Endothelial cell of umbilical vein (primary cell): ENCODE measurements around the gene KIN. TPM values are rescaled to one million over a fixed set of nuclear protein-coding genes. Genes with fewer than 3 reads are reported as not detected.

ENCODE experiments used
- BruUV-seq: library from RNA; stranded (reverse); fragments of 400-500 nt; replicated peaks from 2 replicates; lab custom pipeline; 2021; lab: Mats Ljungman, UMichigan
- CTCF ChIA-PET: fragments of 300-600, 350-600 bp; sonication (Branson Sonifier 250); formaldehyde crosslinking; loops from one replicate; lab custom pipeline; 2021; ENCODE audit warnings: antibody characterized with exemption, inconsistent platforms; lab: Charles Lee
- POLR2A ChIA-PET: fragments of 300-600, 350-600 bp; sonication (Branson Sonifier 250); formaldehyde crosslinking; loops from one replicate; lab custom pipeline; 2021; ENCODE audit warnings: antibody characterized with exemption, inconsistent platforms; lab: Charles Lee
- DNase-seq: peaks from one replicate; pipeline ENCODE4 v3.0.0-alpha.2; 2011; ENCODE audit warnings: low read depth, low spot score
- FAIRE-seq: peaks from 2 replicates; lab custom pipeline; 2011; peaks lifted over from hg19 to GRCh38; lab: Jason Lieb, UNC
- H2AFZ ChIP-seq: 2 replicates; pipeline ENCODE4 v1.6.0; 2012; ENCODE audit warnings: low read depth, low read length, control low read depth, inconsistent platforms
- H3K27ac ChIP-seq: 2 replicates; pipeline ENCODE4 v1.5.1; 2011; ENCODE audit warnings: low read depth, mild to moderate bottlenecking, control low read depth, low read length, moderate library complexity; ENCODE audit not compliant: insufficient read depth
- H3K27me3 ChIP-seq, 2 experiments: 2 replicates each; pipeline versions ENCODE4 v1.6.0 to v1.6.1; 2011; ENCODE audit warnings: low read length in 2 of 2, mixed read lengths in 1 of 2; ENCODE audit not compliant: control insufficient read depth in 2 of 2, insufficient read depth in 2 of 2
- H3K36me3 ChIP-seq, 2 experiments: 2 replicates in 1 of 2; 3 replicates in 1 of 2; pipeline ENCODE4 v1.5.1; 2011; ENCODE audit warnings: low read length in 2 of 2, mild to moderate bottlenecking in 1 of 2, moderate library complexity in 1 of 2; ENCODE audit not compliant: control insufficient read depth in 2 of 2, insufficient read depth in 2 of 2; ENCODE audit errors: extremely low read depth in 1 of 2
- H3K4me1 ChIP-seq: 3 replicates; pipeline ENCODE4 v1.5.1; 2011; ENCODE audit warnings: mild to moderate bottlenecking, low read length; ENCODE audit not compliant: control insufficient read depth, insufficient read depth; ENCODE audit errors: extremely low read depth
- H3K4me2 ChIP-seq: 2 replicates; pipeline ENCODE4 v1.6.1; 2011; ENCODE audit warnings: low read length, control low read depth, mixed read lengths; ENCODE audit not compliant: insufficient read depth
- H3K4me3 ChIP-seq, 3 experiments: fragments of 200-600 bp in 1 of 3; sonication (generic), shearing (Covaris generic) in 1 of 3; replicated peaks in 1 of 3; 2 replicates each; pipeline ENCODE4 v1.5.1; 2011 to 2016; ENCODE audit warnings: control low read depth in 3 of 3, low read length in 3 of 3, mild to moderate bottlenecking in 2 of 3, inconsistent platforms in 1 of 3, low read depth in 1 of 3, moderate library complexity in 1 of 3; ENCODE audit not compliant: insufficient read depth in 1 of 3
- H3K79me2 ChIP-seq: 2 replicates; pipeline ENCODE4 v1.6.0; 2012; ENCODE audit warnings: low read length, inconsistent platforms; ENCODE audit not compliant: control insufficient read depth, insufficient read depth
- H3K9ac ChIP-seq: replicated peaks from 2 replicates; pipeline ENCODE3; 2011; ENCODE audit warnings: low read length, control low read depth; ENCODE audit not compliant: insufficient read depth; ENCODE audit errors: extremely low read depth
- H3K9me1 ChIP-seq: replicated peaks from 3 replicates; pipeline ENCODE4 v1.6.0; 2011; ENCODE audit warnings: mild to moderate bottlenecking, low read length; ENCODE audit not compliant: control insufficient read depth, insufficient read depth; ENCODE audit errors: extremely low read depth
- H3K9me3 ChIP-seq: replicated peaks from 2 replicates; pipeline ENCODE4 v1.5.1; 2012; ENCODE audit warnings: low read length, inconsistent platforms; ENCODE audit not compliant: control insufficient read depth, insufficient read depth
- H4K20me1 ChIP-seq: replicated peaks from 2 replicates; pipeline ENCODE3; 2011; ENCODE audit warnings: mild to moderate bottlenecking, low read length; ENCODE audit not compliant: control insufficient read depth, insufficient read depth; ENCODE audit errors: extremely low read depth
- CTCF ChIP-seq, 2 donors: IDR thresholded peaks; 1 replicate in 1 of 2; 2 replicates in 1 of 2; pipeline ENCODE4 v1.5.1; 2011; ENCODE audit warnings: low read length in 2 of 2, mild to moderate bottlenecking in 2 of 2, moderate library complexity in 2 of 2, control low read depth in 1 of 2, inconsistent platforms in 1 of 2, low read depth in 1 of 2; ENCODE audit not compliant: insufficient read depth in 1 of 2; ENCODE audit errors: extremely low read depth in 1 of 2
- EZH2 ChIP-seq: IDR thresholded peaks from 2 replicates; pipeline ENCODE4 v1.6.1; 2012; ENCODE audit warnings: borderline replicate concordance, low read depth, mild to moderate bottlenecking, moderate library complexity, low read length, inconsistent platforms; ENCODE audit not compliant: severe bottlenecking
- FOS ChIP-seq: IDR thresholded peaks from 2 replicates; pipeline ENCODE4 v1.6.1; 2011; ENCODE audit warnings: mild to moderate bottlenecking, low read length, moderate library complexity, borderline replicate concordance; ENCODE audit not compliant: insufficient read depth
- GATA2 ChIP-seq: IDR thresholded peaks from 2 replicates; pipeline ENCODE4 v1.7.0; 2011; ENCODE audit warnings: low read depth, mild to moderate bottlenecking, moderate library complexity, mixed read lengths, low read length; ENCODE audit not compliant: insufficient read length, insufficient read depth
- MAX ChIP-seq: IDR thresholded peaks from 2 replicates; pipeline ENCODE4 v1.6.1; 2011; ENCODE audit not compliant: insufficient read depth, insufficient read length
- POLR2A ChIP-seq: IDR thresholded peaks from 2 replicates; pipeline ENCODE4 v1.6.1; 2012; ENCODE audit warnings: low read depth, mild to moderate bottlenecking, control low read depth, low read length
- POLR2AphosphoS5 ChIP-seq: IDR thresholded peaks from 2 replicates; pipeline ENCODE4 v1.6.1; 2012; ENCODE audit warnings: low read depth, mild to moderate bottlenecking, control low read depth, low read length, moderate library complexity; ENCODE audit not compliant: insufficient read depth
- dilution Hi-C: fragments of 300-500 bp; cut with MboI; formaldehyde crosslinking; loops from one replicate; pipeline ENCODE4 v1.15.0; 2019; ENCODE audit warnings: low sequenced_read_pairs; ENCODE audit not compliant: extremely low pct_ligation_motif_present
- intact Hi-C: fragments of 100-400 bp; cut with micrococcal nuclease; formaldehyde crosslinking; loops from one replicate; pipeline ENCODE4 v1.10.0; 2022
- polyA plus RNA-seq, 4 experiments: library from polyadenylated mRNA; depleted of rRNA in 3 of 4; stranded (reverse) in 3 of 4; unstranded in 1 of 4; fragments of >200 nt; gene quantifications; 2 replicates each; pipeline versions ENCODE4 v1.2.1 to v1.2.3, GENCODE V29; 2011 to 2012; ENCODE audit warnings: missing spikeins in 1 of 4
- total RNA-seq: library from RNA; stranded (reverse); gene quantifications from 2 replicates; pipeline ENCODE4 v1.2.3, GENCODE V29; 2021

Gene KIN
- total and polyA plus RNA-seq, 2 donors (not counting 3 experiments of a cell fraction or from before 2014, with no cell fraction given): 2.6 to 14.4 TPM

GRCh38 chr10:7787150-7787856 lies 490 bp downstream of the KIN start:
- Histone ChIP-seq H4K20me1 (peaks cover 3% of the 10 kb centered on the region), H2AFZ (peak overlapping the region; percentile 77), H3K4me3 (peak overlapping the region; percentile 71 to 95 (median 81)), H3K4me1 (peaks cover 18% of the 10 kb centered on the region), H3K9me1 (no peaks in the 10 kb centered on the region), H3K9ac (peak overlapping the region; percentile 82), H3K79me2 (peaks cover 94% of the 10 kb centered on the region), H3K27ac (peak overlapping the region; percentile 53), H3K27me3 (no peaks in the 10 kb centered on the region), H3K4me2 (peak overlapping the region; percentile 86), H3K9me3 (no peaks in the 10 kb centered on the region), H3K36me3 (no peaks in the 10 kb centered on the region)
- TF ChIP-seq EZH2 (no peak), POLR2A (no peak), GATA2 (no peak), CTCF (IDR thresholded peaks at IDR 0.05; ENCODE audit: extremely low read depth in 1 of 2, insufficient read depth in 1 of 2, low read depth in 1 of 2, low read length in 2 of 2) (no peak), POLR2AphosphoS5 (no peak), FOS (no peak), MAX (no peak)
- dilution Hi-C loops: no loop called here
- FAIRE-seq: no peak
- intact Hi-C loops: no loop called here
- ChIA-PET POLR2A (interaction anchor here (1.0 to 1.6 kb wide), 3 partner anchors 11 to 31 kb away, joined by 4 to 9 read pairs (median 7); partner anchors contain the start of gene TAF3), CTCF (interaction anchor here (0.6 to 2.0 kb wide), 9 partner anchors 10 to 1515 kb away, joined by 3 to 19 read pairs (median 4); partner anchors contain the start of gene TAF3)
- BruUV-seq: TSS peak; percentile 46
- DNase-seq: peak; percentile 23
